MM.1S (cell line): ENCODE results near the gene GOLPH3.

ENCODE experiments used
- CTCF ChIP-seq: fragments of 300-600 bp; sonication (generic); IDR thresholded peaks from 2 replicates; pipeline ENCODE4 v1.5.1; 2016; ENCODE audit warnings: antibody characterized with exemption, low read length, mixed read lengths
- EZH2 ChIP-seq: fragments of 300-600 bp; sonication (generic); optimal IDR thresholded peaks from 2 replicates; pipeline ENCODE3; 2017; ENCODE audit warnings: low read depth, mild to moderate bottlenecking, antibody characterized with exemption, low read length, mixed read lengths
- EZH2phosphoT487 ChIP-seq: fragments of 300-600 bp; sonication (generic); IDR thresholded peaks from 2 replicates; pipeline ENCODE4 v1.6.1; 2018; ENCODE audit warnings: antibody characterized with exemption, low read length

GRCh38 chr5:32145378-32145777, 28.7 kb downstream of the GOLPH3 start:
- TF ChIP-seq CTCF = no peak
- no peak for TF ChIP-seq EZH2
- no peak for TF ChIP-seq EZH2phosphoT487
